A549 (cell line): ENCODE data around the gene CYP27B1. TPM values are rescaled to one million over a fixed set of nuclear protein-coding genes. Genes with fewer than 3 reads are reported as not detected.

Experiments used
- ATAC-seq, 2 experiments: fragments of 200-7000 bp in 1 of 2; fragments of >200 bp in 1 of 2; cut with Nextera tagmentation in 1 of 2; cut with Tn5 transposase in 1 of 2; 3 replicates each; pipeline versions ENCODE4 v1.8.0 to v1.9.1; 2018 to 2020; ENCODE audit warnings: mild to moderate bottlenecking in 1 of 2, moderate library complexity in 1 of 2
- CTCF ChIA-PET: fragments of 300-600 bp; sonication (Branson Sonifier 250); formaldehyde crosslinking; extraction: SDS; loops from one replicate; lab custom pipeline; 2021; ENCODE audit warnings: antibody characterized with exemption, inconsistent platforms; lab: Yijun Ruan, JAX
- POLR2A ChIA-PET: fragments of 350-600 bp; formaldehyde crosslinking; extraction: SDS; loops from one replicate; lab custom pipeline; 2021; ENCODE audit warnings: antibody characterized with exemption, inconsistent platforms; lab: Yijun Ruan, JAX
- DNase-seq, 2 experiments: peaks; one replicate each; pipeline versions ENCODE4 v3.0.0 to v3.0.0-alpha.2; 2011 to 2016; ENCODE audit warnings: low read depth in 1 of 2, low spot score in 1 of 2
- FAIRE-seq: peaks from 2 replicates; lab custom pipeline; 2011; peaks lifted over from hg19 to GRCh38; lab: Jason Lieb, UNC
- H3K27ac ChIP-seq, 2 experiments: fragments of >200 bp; sonication (Bioruptor Twin); formaldehyde crosslinking; 3 replicates each; pipeline ENCODE4 v1.5.1; 2016 to 2017
- H3K4me1 ChIP-seq: fragments of >200 bp; sonication (Bioruptor Twin); formaldehyde crosslinking; 3 replicates; pipeline ENCODE4 v1.6.1; 2016
- H3K4me2 ChIP-seq: fragments of >200 bp; sonication (Bioruptor Twin); formaldehyde crosslinking; 3 replicates; pipeline ENCODE4 v1.6.1; 2016
- H3K4me3 ChIP-seq: fragments of >200 bp; sonication (Bioruptor Twin); formaldehyde crosslinking; 3 replicates; pipeline ENCODE4 v1.5.1; 2016
- H3K9me3 ChIP-seq: fragments of >200 bp; sonication (Bioruptor Twin); formaldehyde crosslinking; 3 replicates; pipeline ENCODE4 v1.6.1; 2016
- BHLHE40 ChIP-seq: IDR thresholded peaks from 2 replicates; pipeline ENCODE4 v1.6.1; 2012; ENCODE audit warnings: low read depth, low read length, inconsistent platforms
- CEBPB ChIP-seq, 2 experiments: fragments of >200 bp in 1 of 2; sonication (Bioruptor Twin) in 1 of 2; formaldehyde crosslinking in 1 of 2; IDR thresholded peaks; 2 replicates each; pipeline ENCODE4 v1.6.1; 2012 to 2016
- CHD2 ChIP-seq: fragments of 150-350 bp; IDR thresholded peaks from 2 replicates; pipeline ENCODE4 v1.6.1; 2014; ENCODE audit warnings: low read length; ENCODE audit not compliant: partially characterized antibody
- FOSL2 ChIP-seq, 2 experiments: fragments of 450-650 bp in 1 of 2; fragments of >200 bp in 1 of 2; sonication (Bioruptor Twin) in 1 of 2; formaldehyde crosslinking; IDR thresholded peaks; 2 replicates each; pipeline versions ENCODE4 v1.5.0 to v1.6.1; 2016 to 2020; ENCODE audit warnings: mild to moderate bottlenecking in 1 of 2, moderate library complexity in 1 of 2
- FOXS1 ChIP-seq: fragments of 250-450 bp; sonication (Bioruptor Pico); IDR thresholded peaks from 2 replicates; pipeline ENCODE4 v1.5.0; 2020; ENCODE audit warnings: mild to moderate bottlenecking, moderate library complexity
- GATA3 ChIP-seq: IDR thresholded peaks from 2 replicates; pipeline ENCODE4 v1.6.1; 2012; ENCODE audit warnings: borderline replicate concordance
- HOXB13 ChIP-seq: fragments of 250-450 bp; sonication (Bioruptor Pico); IDR thresholded peaks from 2 replicates; pipeline ENCODE4 v1.5.0; 2020; ENCODE audit warnings: low read depth, mild to moderate bottlenecking, moderate library complexity
- HOXB5 ChIP-seq: fragments of 250-450 bp; sonication (Bioruptor Pico); IDR thresholded peaks from 2 replicates; pipeline ENCODE4 v1.5.0; 2020; ENCODE audit warnings: mild to moderate bottlenecking, moderate library complexity
- JUN ChIP-seq, 2 experiments: fragments of >200 bp; sonication (Bioruptor Twin); formaldehyde crosslinking; IDR thresholded peaks; 2 replicates in 1 of 2; 3 replicates in 1 of 2; pipeline ENCODE4 v1.6.1; 2016 to 2017
- KDM5A ChIP-seq: fragments of 200-600 bp; sonication (generic); IDR thresholded peaks from 2 replicates; pipeline ENCODE4 v1.6.1; 2016; ENCODE audit warnings: antibody characterized with exemption, mild to moderate bottlenecking
- MAFK ChIP-seq: fragments of 450-650 bp; IDR thresholded peaks from 2 replicates; pipeline ENCODE4 v1.6.1; 2014; ENCODE audit not compliant: partially characterized antibody
- MAZ ChIP-seq: fragments of 150-350 bp; IDR thresholded peaks from 2 replicates; pipeline ENCODE4 v1.6.1; 2014; ENCODE audit warnings: antibody characterized with exemption, low read depth, low read length, borderline replicate concordance
- MYC ChIP-seq: IDR thresholded peaks from 2 replicates; pipeline ENCODE4 v1.6.1; 2012; ENCODE audit warnings: mild to moderate bottlenecking, inconsistent platforms, low read length, improper control_type of control experiment, borderline replicate concordance
- NR3C1 ChIP-seq: fragments of >200 bp; sonication (Bioruptor Twin); formaldehyde crosslinking; IDR thresholded peaks from 3 replicates; pipeline ENCODE4 v1.6.1; 2017
- PHF8 ChIP-seq: fragments of 200-600 bp; sonication (generic); IDR thresholded peaks from 2 replicates; pipeline ENCODE4 v1.6.1; 2016; ENCODE audit warnings: low read depth, mild to moderate bottlenecking, antibody characterized with exemption, moderate library complexity, borderline replicate concordance
- POLR2A ChIP-seq: IDR thresholded peaks from 2 replicates; pipeline ENCODE4 v1.6.1; 2012; ENCODE audit warnings: mild to moderate bottlenecking, low read length
- RARB ChIP-seq: fragments of 250-450 bp; sonication (Bioruptor Pico); IDR thresholded peaks from 2 replicates; pipeline ENCODE4 v1.8.0; 2021; ENCODE audit warnings: mild to moderate bottlenecking, moderate library complexity
- RFX5 ChIP-seq: fragments of 450-650 bp; IDR thresholded peaks from 2 replicates; pipeline ENCODE4 v1.7.1; 2014; ENCODE audit warnings: antibody characterized with exemption, mild to moderate bottlenecking, moderate library complexity
- SREBF2 ChIP-seq: fragments of 450-650 bp; IDR thresholded peaks from 2 replicates; pipeline ENCODE4 v1.6.1; 2014; ENCODE audit warnings: mild to moderate bottlenecking, moderate library complexity
- TFCP2L1 ChIP-seq: fragments of 250-450 bp; sonication (Bioruptor Pico); IDR thresholded peaks from 2 replicates; pipeline ENCODE4 v1.5.0; 2021; ENCODE audit warnings: mild to moderate bottlenecking
- USF2 ChIP-seq: fragments of 450-650 bp; IDR thresholded peaks from 2 replicates; pipeline ENCODE4 v1.6.1; 2014; ENCODE audit warnings: antibody characterized with exemption
- ZSCAN20 ChIP-seq: fragments of 250-450 bp; sonication (Bioruptor Pico); IDR thresholded peaks from 2 replicates; pipeline ENCODE4 v1.8.0; 2022; ENCODE audit warnings: mild to moderate bottlenecking, moderate library complexity
- WGBS: methylation state at CpG from one replicate; pipeline ENCODE4 v1.1.6; 2017; ENCODE audit errors: missing lambda C conversion rate; 5-methylcytosine and 5-hydroxymethylcytosine counted together
- polyA plus RNA-seq, 4 experiments: library from polyadenylated mRNA; depleted of rRNA in 3 of 4; stranded (reverse); fragments of >200 nt; fragmentation: RNase III in 1 of 4; extraction: RNeasy Plus Mini Kit Qiagen cat#74134 plus additional on column Dnase treatment in 1 of 4; gene quantifications; 2 replicates in 3 of 4; 3 replicates in 1 of 4; pipeline ENCODE4 v1.2.3, GENCODE V29; 2011 to 2017
- TF ChIP-seq, protein P1 (sequence below): fragments of >200 bp; sonication (Bioruptor Twin); formaldehyde crosslinking; IDR thresholded peaks from 2 replicates; pipeline ENCODE4 v1.6.1; 2016
- TF ChIP-seq, protein P2 (sequence below): IDR thresholded peaks from 2 replicates; pipeline ENCODE4 v1.6.1; 2012; ENCODE audit warnings: low read depth, borderline replicate concordance
- TF ChIP-seq, protein P3 (sequence below): fragments of >200 bp; sonication (Bioruptor Twin); formaldehyde crosslinking; IDR thresholded peaks from 3 replicates; pipeline ENCODE4 v1.6.1; 2016
- TF ChIP-seq, protein P4 (sequence below): IDR thresholded peaks from 2 replicates; pipeline ENCODE4 v1.6.1; 2012
- TF ChIP-seq, protein P5 (sequence below): IDR thresholded peaks from 2 replicates; pipeline ENCODE4 v1.6.1; 2012

The CYP27B1 gene
- polyA plus RNA-seq, 2 of the 4 experiments (the other 2 are of a cell fraction), result 1.9 to 2.3 TPM

- FAIRE-seq (no peak), DNase-seq (peak in 1 of 2 experiments; percentile 71), ATAC-seq (peak; percentile 72 to 76)
- 20% methylated on average over 36 of the region's 67 CpGs for whole genome bisulfite sequencing
- Histone ChIP-seq H3K4me2 (peak within 1 kb of the TSS; percentile 95), H3K27ac (peak within 1 kb of the TSS; percentile 78 to 94), H3K4me3 (peak within 1 kb of the TSS; percentile 77), H3K9me3 (no peaks in the 10 kb centered on the region), H3K4me1 (peaks cover 14% of the 10 kb centered on the region; the same call in 1 of the 3 replicates)
- ChIA-PET CTCF (interaction anchor here (0.6 to 3.2 kb wide), 8 partner anchors 9 to 189 kb away, joined by 3 to 16 read pairs (median 4); partner anchors contain the start of gene TSFM), POLR2A (interaction anchor here (0.6 to 1.4 kb wide), 13 partner anchors 9 to 105 kb away, joined by 3 to 9 read pairs (median 4); partner anchors contain the start of genes CDK4, TSFM and TSPAN31)
- no peak for TF ChIP-seq HOXB13
- TF ChIP-seq POLR2A, result 0 out of 2 replicates have a peak, but pooled peaks have one; percentile 2
- TF ChIP-seq, protein P1, sequence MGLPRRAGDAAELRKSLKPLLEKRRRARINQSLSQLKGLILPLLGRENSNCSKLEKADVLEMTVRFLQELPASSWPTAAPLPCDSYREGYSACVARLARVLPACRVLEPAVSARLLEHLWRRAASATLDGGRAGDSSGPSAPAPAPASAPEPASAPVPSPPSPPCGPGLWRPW, result no peak
- no peak for TF ChIP-seq MAFK
- 0 out of 5 replicates have a peak, but pooled peaks of 1 of the 2 experiments have one; percentile 14 for TF ChIP-seq JUN (IDR thresholded peaks at IDR 0.05)
- TF ChIP-seq, protein P2, sequence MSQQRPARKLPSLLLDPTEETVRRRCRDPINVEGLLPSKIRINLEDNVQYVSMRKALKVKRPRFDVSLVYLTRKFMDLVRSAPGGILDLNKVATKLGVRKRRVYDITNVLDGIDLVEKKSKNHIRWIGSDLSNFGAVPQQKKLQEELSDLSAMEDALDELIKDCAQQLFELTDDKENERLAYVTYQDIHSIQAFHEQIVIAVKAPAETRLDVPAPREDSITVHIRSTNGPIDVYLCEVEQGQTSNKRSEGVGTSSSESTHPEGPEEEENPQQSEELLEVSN, result peak; percentile 82
- TF ChIP-seq CHD2, result no peak
- TF ChIP-seq SREBF2, result no peak
Observed at GRCh38 chr12:57772429-57773322, 5.8 kb upstream of the CYP27B1 start, which contains the start of gene EEF1AKMT3. Gene EEF1AKMT3 (plus strand): TSS chr12:57772614. CDS start chr12:57772725, 111 bp downstream.

DNA sequence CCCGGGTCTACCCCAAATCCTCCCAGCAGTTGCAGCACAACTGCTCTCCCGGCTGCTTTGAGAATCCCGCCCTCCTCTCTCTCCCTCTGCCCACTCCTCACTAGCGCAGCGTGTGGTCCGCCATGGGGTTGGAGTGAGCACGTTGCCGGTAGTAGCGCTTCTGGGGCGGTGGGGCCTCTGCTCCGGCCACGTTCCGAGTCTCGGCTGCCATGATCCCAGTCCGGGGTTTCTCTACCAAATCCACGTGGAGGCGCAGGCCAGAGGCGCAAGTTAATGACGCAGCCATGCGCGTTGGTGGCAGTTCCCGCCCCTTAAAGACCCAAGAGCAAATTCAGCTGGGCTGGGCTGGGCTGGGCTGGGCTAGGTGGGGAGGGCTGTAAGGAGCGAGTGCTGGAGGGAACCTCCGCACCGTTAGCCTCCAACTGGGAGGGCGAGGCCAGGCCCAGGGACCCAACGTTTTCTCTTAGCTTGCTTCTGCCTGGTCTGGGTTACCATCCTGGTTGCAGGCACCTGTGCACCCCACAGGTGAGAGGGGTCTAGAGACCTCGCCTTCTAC is 5.1 kb upstream of the CYP27B1 start, which contains the start of gene METTL1:
Gene METTL1, minus strand, starts transcription at position 233 of the 556 bp plus-strand sequence. Its CDS starts 22 bp downstream, at position 211.
- ChIA-PET POLR2A (interaction anchor here (0.6 to 1.4 kb wide), 13 partner anchors 9 to 106 kb away, joined by 3 to 9 read pairs (median 4); partner anchors contain the start of genes CDK4, TSFM and TSPAN31), CTCF (interaction anchor here (0.9 to 8.0 kb wide), 6 partner anchors 8 to 189 kb away, joined by 3 to 117 read pairs (median 4); partner anchors contain the start of genes MARCHF9 and TSFM)

More for the DNA sequence above, 5.1 kb upstream of the CYP27B1 start, which contains the start of gene METTL1:
- WGBS, result 3% methylated on average over 16 of the region's 28 CpGs
- ATAC-seq, result peak; percentile 79 to 91
- Histone ChIP-seq H3K9me3 (no peaks in the 10 kb centered on the region), H3K27ac (peak within 1 kb of the TSS; percentile 78 to 94), H3K4me3 (peak within 1 kb of the TSS; percentile 77), H3K4me2 (peak within 1 kb of the TSS; percentile 95), H3K4me1 (peaks cover 18% of the 10 kb centered on the region)
- peak; percentile 96 to 99 for DNase-seq
- FAIRE-seq, result no peak
- TF ChIP-seq NR3C1 (no peak), FOSL2 (IDR thresholded peaks at IDR 0.05) (no peak), FOSL2 (CRISPR knock-in tag; IDR thresholded peaks at IDR 0.05) (peak; percentile 33), BHLHE40 (no peak), MYC (peak; percentile 100), RARB (CRISPR knock-in tag) (no peak), USF2 (peak; percentile 50), HOXB5 (peak; percentile 38; the same call in 1 of the 2 replicates), TFCP2L1 (CRISPR knock-in tag) (no peak), FOXS1 (0 out of 2 replicates have a peak, but pooled peaks have one; percentile 39), KDM5A (peak; percentile 94), RFX5 (peak; percentile 63; the same call in 1 of the 2 replicates), PHF8 (peak; percentile 99), ZSCAN20 (no peak), MAZ (peak; percentile 49; the same call in 1 of the 2 replicates), POLR2A (peak; percentile 88), JUN (IDR thresholded peaks at IDR 0.05) (peak; percentile 80 to 96; a peak in 4 of 5 replicates), GATA3 (peak; percentile 55; the same call in 1 of the 2 replicates), CEBPB (IDR thresholded peaks at IDR 0.05) (peak in 1 of 2 experiments; percentile 17; a peak in 1 of 4 replicates)
- TF ChIP-seq, protein P3, sequence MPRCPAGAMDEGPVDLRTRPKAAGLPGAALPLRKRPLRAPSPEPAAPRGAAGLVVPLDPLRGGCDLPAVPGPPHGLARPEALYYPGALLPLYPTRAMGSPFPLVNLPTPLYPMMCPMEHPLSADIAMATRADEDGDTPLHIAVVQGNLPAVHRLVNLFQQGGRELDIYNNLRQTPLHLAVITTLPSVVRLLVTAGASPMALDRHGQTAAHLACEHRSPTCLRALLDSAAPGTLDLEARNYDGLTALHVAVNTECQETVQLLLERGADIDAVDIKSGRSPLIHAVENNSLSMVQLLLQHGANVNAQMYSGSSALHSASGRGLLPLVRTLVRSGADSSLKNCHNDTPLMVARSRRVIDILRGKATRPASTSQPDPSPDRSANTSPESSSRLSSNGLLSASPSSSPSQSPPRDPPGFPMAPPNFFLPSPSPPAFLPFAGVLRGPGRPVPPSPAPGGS, result peak; percentile 96
- TF ChIP-seq, protein P4, sequence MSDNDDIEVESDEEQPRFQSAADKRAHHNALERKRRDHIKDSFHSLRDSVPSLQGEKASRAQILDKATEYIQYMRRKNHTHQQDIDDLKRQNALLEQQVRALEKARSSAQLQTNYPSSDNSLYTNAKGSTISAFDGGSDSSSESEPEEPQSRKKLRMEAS, result peak; percentile 100
- TF ChIP-seq, protein P5, sequence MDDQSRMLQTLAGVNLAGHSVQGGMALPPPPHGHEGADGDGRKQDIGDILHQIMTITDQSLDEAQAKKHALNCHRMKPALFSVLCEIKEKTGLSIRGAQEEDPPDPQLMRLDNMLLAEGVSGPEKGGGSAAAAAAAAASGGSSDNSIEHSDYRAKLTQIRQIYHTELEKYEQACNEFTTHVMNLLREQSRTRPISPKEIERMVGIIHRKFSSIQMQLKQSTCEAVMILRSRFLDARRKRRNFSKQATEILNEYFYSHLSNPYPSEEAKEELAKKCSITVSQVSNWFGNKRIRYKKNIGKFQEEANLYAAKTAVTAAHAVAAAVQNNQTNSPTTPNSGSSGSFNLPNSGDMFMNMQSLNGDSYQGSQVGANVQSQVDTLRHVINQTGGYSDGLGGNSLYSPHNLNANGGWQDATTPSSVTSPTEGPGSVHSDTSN, result peak; percentile 57; the same call in 1 of the 2 replicates
- TF ChIP-seq, protein P1, result no peak
